Islet of Langerhans (tissue), 1 donor: ENCODE data around the gene TBP.
"Not testable (repeated sequence)": the region's sequence is repeated elsewhere in the genome, so short reads cannot be mapped to it uniquely, and the experiment has no call there.

Experiments used
- FAIRE-seq: peaks from one replicate; lab custom pipeline; 2011; peaks lifted over from hg19 to GRCh38; lab: Jason Lieb, UNC

The TBP gene

GRCh38 chr6:170554013-170554795 is at the start of gene TBP:
Gene TBP, plus strand, starts transcription at chr6:170554369. Its CDS starts 2,661 bp downstream, at chr6:170557030.
- FAIRE-seq = peak; percentile 95

DNA sequence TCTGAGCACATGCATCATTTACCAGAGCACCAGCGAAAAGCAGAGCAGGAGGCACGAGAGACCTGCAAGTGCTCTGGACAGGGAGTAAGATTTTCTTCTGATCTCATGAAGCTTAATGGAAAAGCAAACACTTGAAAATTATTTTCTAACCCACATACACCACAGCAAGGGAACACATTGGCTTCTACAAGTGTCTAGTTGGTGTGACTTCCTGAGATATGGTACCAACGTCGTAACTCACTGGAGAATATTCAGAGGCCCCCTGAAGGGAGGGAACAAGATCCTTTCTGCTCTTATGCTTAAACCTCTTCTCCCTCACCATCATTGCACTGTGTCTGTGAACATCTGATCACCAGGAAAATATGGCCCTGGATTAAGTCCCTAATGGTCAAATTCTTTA is 49.7 kb upstream of the TBP start:
- FAIRE-seq = no peak

GRCh38 chr6:170505306-170505705 is 48.9 kb upstream of the TBP start:
- no peak for FAIRE-seq

- FAIRE-seq = no peak
Observed at GRCh38 chr6:170506446-170506845, 47.7 kb upstream of the TBP start.

DNA sequence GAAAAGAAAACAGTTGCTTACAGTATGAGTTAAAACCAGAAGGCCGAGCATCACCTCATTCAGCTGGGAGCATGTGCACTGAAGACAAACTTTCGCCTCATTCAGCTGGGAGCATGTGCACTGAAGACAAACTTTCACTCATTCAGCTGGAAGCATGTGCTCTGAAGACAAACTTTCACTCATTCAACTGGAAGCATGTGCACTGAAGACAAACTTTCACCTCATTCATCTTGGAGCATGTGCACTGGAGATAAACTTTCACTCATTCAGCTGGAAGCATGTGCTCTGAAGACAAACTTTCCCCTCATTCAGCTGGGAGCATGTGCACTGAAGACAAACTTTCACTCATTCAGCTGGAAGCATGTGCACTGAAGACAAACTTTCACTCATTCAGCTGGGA is 46.4 kb upstream of the TBP start:
- FAIRE-seq = not testable (repeated sequence)

GRCh38 chr6:170508275-170508674 is 45.9 kb upstream of the TBP start:
- FAIRE-seq = not testable (repeated sequence)

DNA sequence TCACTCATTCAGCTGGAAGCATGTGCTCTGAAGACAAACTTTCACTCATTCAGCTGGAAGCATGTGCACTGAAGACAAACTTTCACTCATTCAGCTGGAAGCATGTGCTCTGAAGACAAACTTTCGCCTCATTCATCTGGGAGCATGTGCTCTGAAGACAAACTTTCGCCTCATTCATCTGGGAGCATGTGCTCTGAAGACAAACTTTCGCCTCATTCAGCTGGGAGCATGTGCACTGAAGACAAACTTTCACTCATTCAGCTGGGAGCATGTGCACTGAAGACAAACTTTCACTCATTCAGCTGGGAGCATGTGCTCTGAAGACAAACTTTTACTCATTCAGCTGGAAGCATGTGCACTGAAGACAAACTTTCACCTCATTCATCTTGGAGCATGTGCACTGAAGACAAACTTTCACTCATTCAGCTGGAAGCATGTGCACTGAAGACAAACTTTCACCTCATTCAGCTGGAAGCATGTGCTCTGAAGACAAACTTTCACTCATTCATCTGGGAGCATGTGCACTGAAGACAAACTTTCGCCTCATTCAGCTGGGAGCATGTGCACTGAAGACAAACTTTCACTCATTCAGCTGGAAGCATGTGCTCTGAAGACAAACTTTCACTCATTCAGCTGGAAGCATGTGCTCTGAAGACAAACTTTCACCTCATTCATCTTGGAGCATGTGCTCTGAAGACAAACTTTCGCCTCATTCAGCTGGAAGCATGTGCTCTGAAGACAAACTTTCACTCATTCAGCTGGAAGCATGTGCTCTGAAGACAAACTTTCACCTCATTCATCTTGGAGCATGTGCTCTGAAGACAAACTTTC is 45.1 kb upstream of the TBP start:
- FAIRE-seq = not testable (repeated sequence)

DNA sequence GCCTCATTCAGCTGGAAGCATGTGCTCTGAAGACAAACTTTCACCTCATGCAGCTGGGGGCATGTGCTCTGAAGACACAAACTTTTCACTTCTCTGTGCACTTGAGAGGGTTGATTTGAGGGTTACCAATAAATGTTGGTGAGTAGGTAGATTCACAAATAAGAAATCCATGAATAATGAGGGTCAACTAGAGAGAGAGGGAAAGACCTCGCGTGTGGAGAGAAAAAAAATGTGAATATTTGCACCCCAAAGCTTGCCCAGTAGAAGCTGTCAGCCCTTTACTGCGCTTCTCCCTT is 44.5 kb upstream of the TBP start:
- no peak for FAIRE-seq

DNA sequence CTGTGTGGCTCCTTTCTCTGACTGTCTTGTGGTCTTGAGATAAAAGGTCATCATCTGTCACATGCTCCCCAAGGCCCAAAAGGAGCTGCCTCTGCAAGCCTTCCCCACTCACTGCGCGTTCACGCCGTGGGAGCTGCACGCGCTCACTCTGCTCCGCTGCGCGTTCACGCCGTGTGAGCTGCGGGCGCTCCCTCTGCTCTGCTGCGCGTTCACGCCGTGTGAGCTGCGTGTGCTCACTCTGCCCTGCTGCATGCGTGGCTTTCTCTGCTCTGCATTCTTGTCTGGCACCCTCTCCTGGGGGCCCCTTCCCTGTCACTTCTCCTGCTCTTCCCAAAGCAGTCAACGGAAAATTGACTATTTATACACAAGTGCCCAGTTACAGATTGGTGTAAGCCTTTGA is 43.5 kb upstream of the TBP start:
- FAIRE-seq = no peak

DNA sequence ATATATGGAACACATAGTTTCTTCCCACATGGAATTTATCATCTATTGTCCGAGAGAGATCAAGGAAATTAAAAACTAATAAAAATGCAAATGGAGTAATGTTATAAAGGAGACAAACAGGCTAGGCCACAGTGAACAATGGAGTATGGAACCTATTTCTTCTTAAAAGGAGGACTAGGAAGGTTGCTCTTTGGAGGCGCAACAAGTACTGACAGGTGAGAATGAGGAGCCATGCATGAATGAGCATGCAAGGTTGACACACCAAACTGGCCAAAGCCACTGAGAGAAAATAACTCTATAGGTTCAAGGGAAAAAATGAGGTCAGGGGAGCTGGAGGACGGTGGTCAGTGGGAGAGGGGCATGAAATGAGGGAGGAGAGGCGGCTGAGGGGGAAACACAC is 41.9 kb upstream of the TBP start:
- no peak for FAIRE-seq

DNA sequence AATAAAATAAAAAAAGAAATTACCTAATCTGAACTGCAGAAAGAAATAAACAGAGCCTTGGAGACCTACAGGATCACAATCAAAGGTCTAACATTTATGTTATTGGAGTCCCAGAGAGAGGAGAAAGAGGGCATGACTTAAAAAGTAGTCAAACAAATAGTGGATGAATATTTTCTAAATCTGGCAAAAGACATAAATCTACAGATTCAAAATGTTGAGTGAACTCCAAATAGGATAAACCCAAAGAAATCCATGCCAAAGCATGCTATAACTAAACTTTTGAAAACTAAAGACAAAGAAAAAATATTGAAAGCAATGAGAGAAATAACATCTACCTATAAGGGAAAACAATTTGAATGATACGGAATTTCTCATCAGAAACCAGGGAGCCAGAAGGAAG is 39.3 kb upstream of the TBP start:
- FAIRE-seq = no peak

- FAIRE-seq = peak; percentile 73
Observed at GRCh38 chr6:170516783-170517616, 37.2 kb upstream of the TBP start.

DNA sequence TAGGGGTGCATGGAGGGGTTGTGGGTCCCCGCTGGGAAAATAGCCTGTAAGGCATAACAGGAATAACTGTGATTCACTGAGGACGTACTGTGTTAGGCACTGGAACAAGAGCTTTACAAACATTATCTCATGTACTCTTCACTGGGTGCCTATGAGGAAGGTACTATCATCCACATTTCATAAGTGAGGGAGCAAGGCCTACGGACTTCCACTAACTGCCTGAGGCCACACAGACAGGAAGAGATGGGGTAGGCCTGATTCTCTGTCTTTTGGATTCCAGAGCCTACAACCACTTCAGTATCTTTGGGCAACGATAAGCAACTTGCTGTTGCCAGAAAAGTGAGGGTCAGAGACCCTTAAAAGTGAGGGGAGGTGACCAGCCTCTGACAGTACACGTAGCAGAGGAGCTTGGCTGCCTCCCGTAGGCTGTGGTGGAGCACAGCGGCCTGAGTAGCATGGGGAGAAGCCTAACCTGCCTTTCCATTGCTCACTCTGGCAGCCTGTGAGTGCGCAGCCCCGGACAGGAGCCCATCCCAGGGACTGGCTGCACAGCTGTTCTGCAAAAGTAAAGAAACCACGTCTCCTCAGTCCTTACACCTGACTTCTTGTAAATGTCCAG is 31.5 kb upstream of the TBP start:
- FAIRE-seq = no peak

- FAIRE-seq = no peak
Observed at GRCh38 chr6:170523256-170524171, 30.7 kb upstream of the TBP start.

- no peak for FAIRE-seq
Observed at GRCh38 chr6:170524172-170524502, 30.0 kb upstream of the TBP start.

DNA sequence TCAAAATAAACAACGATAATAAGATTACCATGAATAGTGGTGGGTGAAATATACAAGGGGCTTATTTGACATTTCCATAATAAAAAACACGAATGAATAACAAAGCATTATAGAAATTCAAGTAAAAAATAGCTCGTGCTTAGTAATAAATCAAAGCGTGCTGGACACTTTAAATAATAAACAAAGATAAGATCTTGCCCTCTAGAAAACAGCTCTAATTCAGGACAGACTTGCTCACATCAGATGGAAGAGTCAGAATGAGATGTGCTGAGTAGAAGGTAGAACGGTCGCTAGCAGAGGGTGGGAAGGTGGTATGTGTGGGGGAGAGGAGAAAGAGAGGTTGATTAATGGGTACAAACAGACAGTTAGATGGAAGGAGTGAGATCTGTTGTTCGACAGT is 28.4 kb upstream of the TBP start:
- FAIRE-seq = no peak

- not testable (repeated sequence) for FAIRE-seq
Observed at GRCh38 chr6:170527995-170528394, 26.2 kb upstream of the TBP start.

GRCh38 chr6:170529839-170530469 is 24.2 kb upstream of the TBP start:
- FAIRE-seq = peak; percentile 91

DNA sequence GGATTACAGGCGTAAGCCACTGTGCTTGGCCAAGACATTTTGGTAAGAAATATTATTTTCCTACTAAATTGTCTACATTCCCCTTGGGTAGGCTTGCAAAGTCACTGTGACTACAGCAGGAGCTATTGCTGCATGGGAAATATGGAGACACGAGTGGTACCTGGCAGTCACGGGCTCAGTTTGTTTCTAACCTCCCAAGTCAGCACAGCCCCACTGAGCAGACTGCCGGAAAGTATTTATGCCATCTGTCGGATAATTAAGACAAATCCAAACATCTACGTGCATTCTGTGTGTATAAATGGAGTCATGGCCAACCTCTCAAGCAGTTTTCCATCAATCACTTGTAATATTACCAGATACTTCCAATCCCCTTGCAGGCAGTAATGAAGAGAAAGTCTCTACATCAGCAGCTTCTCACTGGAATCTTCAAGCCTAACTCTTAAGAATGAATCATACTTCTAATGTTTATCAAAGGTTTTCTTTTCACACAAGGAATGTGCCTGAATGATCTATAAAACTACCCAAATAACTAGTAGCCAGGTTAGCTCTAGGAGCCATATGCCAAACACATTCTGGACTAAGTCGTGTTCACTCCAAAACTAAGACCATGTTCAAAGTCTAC is 21.2 kb upstream of the TBP start:
- FAIRE-seq = no peak

DNA sequence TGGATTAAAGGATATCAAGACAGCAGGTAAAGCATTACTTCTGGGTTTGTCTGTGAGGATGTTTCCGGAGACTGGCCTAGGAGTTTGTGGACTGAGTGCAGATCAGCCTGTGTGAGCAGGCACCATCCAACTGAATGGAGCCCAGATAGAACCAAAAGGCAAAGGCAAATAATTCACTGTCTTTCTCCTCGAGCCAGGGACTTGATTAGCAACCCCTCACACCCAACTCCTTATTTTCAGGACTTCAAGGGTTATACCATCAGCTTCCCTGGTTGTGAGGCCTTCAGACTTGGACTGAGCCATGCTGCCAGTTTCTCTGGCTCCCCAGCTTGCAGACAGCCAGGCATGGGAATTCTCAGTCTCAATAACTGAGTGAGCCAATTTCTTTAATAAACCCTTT is 20.4 kb upstream of the TBP start:
- no peak for FAIRE-seq

DNA sequence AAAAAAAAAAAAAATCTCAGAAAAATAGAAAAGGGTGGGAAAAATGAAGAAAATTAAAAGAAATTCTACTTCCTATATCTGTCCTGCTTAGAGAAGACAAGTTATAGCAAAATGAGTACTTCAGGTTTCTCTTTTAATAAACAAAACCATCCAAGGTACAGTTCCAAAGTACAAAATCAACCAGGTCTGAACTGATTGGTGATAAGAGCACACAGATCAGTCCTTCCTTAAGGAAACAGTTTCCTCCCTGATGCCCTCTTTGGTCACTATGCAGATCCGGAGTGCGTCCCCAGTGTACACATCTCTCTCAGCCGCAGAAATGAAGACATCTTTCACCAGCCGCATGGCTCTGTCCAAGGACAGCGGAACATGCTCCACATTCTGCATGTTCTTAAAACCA is 19.2 kb upstream of the TBP start:
- FAIRE-seq = no peak
